Sigmoid colon (tissue), 4 donors: ENCODE results near the gene CLDN16.

Experiments used
- CTCF ChIP-seq, 4 experiments: fragments of 450-650 bp in 3 of 4; fragments of 200-600 bp in 1 of 4; IDR thresholded peaks; one replicate each; pipeline ENCODE4 v1.5.1; 2016 to 2019; ENCODE audit warnings: antibody characterized with exemption in 4 of 4, mild to moderate bottlenecking in 3 of 4, moderate library complexity in 2 of 4
- EP300 ChIP-seq, 4 donors: sonication (generic); formaldehyde crosslinking; IDR thresholded peaks; one replicate each; pipeline ENCODE4 v1.6.1; 2017; ENCODE audit warnings: antibody characterized with exemption in 4 of 4
- POLR2A ChIP-seq, 2 donors: fragments of 450-650 bp; IDR thresholded peaks; one replicate each; pipeline ENCODE4 v1.6.1; 2016; ENCODE audit warnings: antibody characterized with exemption in 2 of 2, mild to moderate bottlenecking in 2 of 2, moderate library complexity in 2 of 2
- POLR2AphosphoS5 ChIP-seq, 4 donors: sonication (generic); formaldehyde crosslinking; IDR thresholded peaks; one replicate each; pipeline ENCODE4 v1.6.1; 2017; ENCODE audit warnings: antibody characterized with exemption in 4 of 4

DNA sequence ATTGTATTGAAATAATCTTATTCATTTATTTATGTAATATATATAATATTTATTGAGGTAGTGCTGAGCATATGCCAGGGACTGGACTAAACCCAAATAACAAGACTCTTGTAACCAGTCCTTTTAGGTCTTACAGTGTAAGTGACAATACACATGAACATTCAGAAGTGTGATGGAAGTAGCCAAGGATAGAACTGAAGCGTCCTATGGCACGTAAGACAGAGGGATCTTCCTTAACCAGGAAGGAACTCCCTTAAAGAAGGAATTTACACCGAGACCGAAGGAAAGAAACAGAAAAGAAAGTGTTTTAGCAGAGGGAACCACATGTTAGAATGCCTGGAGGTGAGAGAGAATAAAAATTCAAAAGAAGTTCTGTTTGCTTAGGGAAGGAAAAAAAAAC, 42.1 kb upstream of the CLDN16 start:
- TF ChIP-seq POLR2AphosphoS5 (IDR thresholded peaks at IDR 0.05) = no peak
- TF ChIP-seq CTCF (IDR thresholded peaks at IDR 0.05) = no peak
- TF ChIP-seq EP300 (IDR thresholded peaks at IDR 0.05) = no peak
- TF ChIP-seq POLR2A (IDR thresholded peaks at IDR 0.05) = no peak
